ENCODE measurements around the gene CCDC183.

DNA sequence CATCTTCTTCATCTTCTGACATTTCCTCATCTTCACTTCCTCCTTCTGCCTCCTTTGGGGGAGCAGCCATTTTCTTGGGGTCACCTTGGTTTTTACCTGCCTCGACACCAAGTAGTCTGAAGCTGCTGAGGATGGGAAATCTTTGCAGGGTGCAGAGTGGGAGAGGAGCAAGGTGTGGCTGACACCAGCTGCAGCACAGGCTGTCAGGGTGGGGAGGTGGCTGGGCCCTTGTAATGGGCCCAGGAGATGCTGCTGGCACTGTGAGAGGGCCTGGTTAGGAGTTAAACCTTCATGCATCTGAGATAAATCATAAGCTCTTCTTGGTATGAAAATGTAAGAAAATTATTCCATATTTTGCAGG, 19.3 kb downstream of the CCDC183 start:
- TF ChIP-seq SUZ12 (IDR thresholded peaks at IDR 0.05; ENCODE audit: extremely low read depth, insufficient read depth, insufficient read length) (no peak), ZNF274 (IDR thresholded peaks at IDR 0.05; ENCODE audit: low read depth, low read length) (no peak)
